RWPE1 (cell line): ENCODE data around the gene PUDP.

Experiments
- CTCF ChIA-PET: fragments of 350-600 bp; sonication (Branson Sonifier 250); formaldehyde crosslinking; extraction: SDS; loops from one replicate; lab custom pipeline; 2021; lab: Yijun Ruan, JAX
- POLR2A ChIA-PET: fragments of 400-600 bp; formaldehyde crosslinking; extraction: SDS; loops from one replicate; lab custom pipeline; 2020; ENCODE audit warnings: antibody characterized with exemption; ENCODE audit not compliant: low non-redundant PET; lab: Yijun Ruan, JAX
- DNase-seq: peaks from one replicate; pipeline ENCODE4 v3.0.0; 2012; ENCODE audit warnings: low spot score
- H3K27ac ChIP-seq: fragments of 450-650 bp; 2 replicates; pipeline ENCODE4 v1.5.1; 2017
- TF ChIP-seq, protein P1 (sequence below): fragments of 450-650 bp; conservative IDR thresholded peaks from 2 replicates; pipeline ENCODE4 v1.5.1; 2017; ENCODE audit warnings: low read depth, mild to moderate bottlenecking

PUDP gene

DNA sequence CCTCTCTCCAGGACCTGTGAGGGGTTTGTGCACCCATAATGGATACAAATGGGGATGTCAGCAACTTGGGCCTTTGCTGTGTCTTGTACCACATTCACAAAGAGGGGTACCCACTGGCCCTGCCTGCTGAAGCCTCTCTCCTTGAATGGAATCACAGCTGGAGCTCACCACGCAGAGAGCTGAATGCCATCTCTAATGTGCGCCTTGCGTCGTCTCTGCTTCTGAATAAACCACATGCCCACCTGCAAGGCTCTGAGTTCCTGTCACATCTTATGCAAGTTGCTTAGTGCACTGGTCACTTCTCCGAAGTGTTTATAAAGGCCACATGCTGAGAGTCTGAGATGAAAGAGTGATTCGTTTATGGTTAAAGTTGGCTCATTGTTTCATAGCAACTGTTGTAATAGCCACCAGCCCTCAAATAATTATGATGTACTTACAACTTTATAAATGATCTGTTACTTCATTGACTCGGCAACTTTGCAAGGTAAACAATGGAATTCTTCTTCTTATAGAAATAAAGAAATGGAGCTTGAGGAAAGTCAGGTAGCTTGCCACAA is 6.2 kb upstream of the PUDP start:
- DNase-seq, result no peak
- no peak overlapping the region for H3K27ac ChIP-seq
- POLR2A ChIA-PET, result interaction anchor here (0.6 kb wide), 1 partner anchor 1067 kb away, joined by 3 read pairs; no protein-coding TSS in a partner anchor
- CTCF ChIA-PET, result interaction anchor here (0.6 kb wide), 1 partner anchor 592 kb away, joined by 3 read pairs; no protein-coding TSS in a partner anchor
- TF ChIP-seq, protein P1, sequence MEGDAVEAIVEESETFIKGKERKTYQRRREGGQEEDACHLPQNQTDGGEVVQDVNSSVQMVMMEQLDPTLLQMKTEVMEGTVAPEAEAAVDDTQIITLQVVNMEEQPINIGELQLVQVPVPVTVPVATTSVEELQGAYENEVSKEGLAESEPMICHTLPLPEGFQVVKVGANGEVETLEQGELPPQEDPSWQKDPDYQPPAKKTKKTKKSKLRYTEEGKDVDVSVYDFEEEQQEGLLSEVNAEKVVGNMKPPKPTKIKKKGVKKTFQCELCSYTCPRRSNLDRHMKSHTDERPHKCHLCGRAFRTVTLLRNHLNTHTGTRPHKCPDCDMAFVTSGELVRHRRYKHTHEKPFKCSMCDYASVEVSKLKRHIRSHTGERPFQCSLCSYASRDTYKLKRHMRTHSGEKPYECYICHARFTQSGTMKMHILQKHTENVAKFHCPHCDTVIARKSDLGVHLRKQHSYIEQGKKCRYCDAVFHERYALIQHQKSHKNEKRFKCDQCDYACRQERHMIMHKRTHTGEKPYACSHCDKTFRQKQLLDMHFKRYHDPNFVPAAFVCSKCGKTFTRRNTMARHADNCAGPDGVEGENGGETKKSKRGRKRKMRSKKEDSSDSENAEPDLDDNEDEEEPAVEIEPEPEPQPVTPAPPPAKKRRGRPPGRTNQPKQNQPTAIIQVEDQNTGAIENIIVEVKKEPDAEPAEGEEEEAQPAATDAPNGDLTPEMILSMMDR, result no peak

DNA sequence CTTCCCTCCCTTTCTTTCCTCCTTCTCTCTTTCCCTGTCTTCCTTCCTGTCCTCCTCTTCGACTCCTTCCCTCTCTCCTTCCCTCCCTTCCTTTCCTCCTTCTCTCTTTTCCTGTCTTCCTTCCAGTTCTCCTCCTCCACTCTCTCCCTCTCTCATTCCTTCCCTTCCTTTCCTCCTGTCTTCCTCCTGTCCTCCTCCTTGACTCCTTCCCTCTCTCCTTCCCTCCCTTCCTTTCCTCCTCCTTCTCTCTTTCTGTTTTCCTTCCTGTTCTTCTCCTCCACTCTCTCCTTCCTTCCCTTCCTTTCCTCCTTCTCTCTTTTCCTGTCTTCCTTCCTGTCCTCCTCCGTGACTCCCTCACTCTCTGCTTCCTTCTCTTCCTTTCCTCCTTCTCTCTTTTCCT is 5.3 kb upstream of the PUDP start:
- CTCF ChIA-PET, result no interaction called here
- TF ChIP-seq, protein P1, result no peak
- DNase-seq, result no peak
- POLR2A ChIA-PET, result no interaction called here
- no peak overlapping the region for H3K27ac ChIP-seq

DNA sequence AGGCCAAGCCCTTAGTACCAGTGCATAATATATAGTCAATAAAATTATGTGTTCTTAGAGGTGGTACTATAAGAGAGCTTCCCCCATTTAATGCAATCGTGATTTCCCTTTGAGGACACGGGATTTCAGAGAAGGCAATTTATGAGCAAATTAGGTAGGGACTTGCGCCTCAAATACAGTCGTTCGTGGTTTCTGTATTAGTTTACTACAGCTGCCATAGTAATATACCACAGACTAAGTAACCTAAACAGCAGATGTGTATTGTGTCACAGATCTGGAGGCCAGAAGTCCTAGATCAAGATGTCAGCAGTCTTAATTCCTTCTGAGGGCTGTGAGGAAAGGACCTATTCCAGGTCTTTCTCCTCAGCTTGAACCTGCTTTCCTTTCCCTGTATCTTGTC is 1.5 kb upstream of the PUDP start:
- POLR2A ChIA-PET, result no interaction called here
- DNase-seq, result no peak
- TF ChIP-seq, protein P1, result no peak
- CTCF ChIA-PET, result no interaction called here
- H3K27ac ChIP-seq, result no peak overlapping the region

DNA sequence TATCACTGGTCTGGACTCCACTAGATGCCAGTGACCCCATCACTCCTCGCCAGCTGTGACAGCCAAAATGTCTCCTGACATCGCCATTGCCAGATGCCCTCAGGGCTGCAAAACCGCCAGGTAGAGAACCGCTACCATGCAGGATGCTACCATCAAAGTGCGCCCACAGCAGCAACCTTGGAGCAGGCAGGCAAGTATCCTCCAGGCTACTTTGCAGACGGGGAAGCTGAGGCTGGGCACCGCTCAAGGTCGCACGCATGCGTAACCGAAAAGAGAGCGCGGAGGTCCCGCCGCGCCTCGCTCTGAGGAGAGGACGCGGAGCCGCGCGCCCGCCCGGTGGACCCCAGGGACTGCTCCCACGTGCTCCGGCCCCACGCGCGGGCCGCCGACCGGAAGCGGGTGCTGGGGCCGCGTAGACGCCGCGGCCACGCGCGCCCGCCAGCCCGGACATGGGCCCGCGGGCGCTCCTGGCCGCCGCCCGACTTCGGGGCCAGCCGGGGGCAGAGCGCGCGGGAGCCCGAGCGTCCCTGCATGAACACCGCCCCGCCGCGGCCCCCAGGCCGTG is 458 bp downstream of the PUDP start, which contains the start of gene STS:
STS (plus strand) TSS at position 300 of the 565 bp plus-strand sequence. CDS start 105,488 bp downstream, outside the sequence.
- DNase-seq, result no peak
- CTCF ChIA-PET, result interaction anchor here (0.7 kb wide), 1 partner anchor 101 kb away, joined by 3 read pairs; no protein-coding TSS in a partner anchor
- POLR2A ChIA-PET, result no interaction called here
- TF ChIP-seq, protein P1, result no peak
- H3K27ac ChIP-seq, result peak within 1 kb of the TSS; percentile 79

DNA sequence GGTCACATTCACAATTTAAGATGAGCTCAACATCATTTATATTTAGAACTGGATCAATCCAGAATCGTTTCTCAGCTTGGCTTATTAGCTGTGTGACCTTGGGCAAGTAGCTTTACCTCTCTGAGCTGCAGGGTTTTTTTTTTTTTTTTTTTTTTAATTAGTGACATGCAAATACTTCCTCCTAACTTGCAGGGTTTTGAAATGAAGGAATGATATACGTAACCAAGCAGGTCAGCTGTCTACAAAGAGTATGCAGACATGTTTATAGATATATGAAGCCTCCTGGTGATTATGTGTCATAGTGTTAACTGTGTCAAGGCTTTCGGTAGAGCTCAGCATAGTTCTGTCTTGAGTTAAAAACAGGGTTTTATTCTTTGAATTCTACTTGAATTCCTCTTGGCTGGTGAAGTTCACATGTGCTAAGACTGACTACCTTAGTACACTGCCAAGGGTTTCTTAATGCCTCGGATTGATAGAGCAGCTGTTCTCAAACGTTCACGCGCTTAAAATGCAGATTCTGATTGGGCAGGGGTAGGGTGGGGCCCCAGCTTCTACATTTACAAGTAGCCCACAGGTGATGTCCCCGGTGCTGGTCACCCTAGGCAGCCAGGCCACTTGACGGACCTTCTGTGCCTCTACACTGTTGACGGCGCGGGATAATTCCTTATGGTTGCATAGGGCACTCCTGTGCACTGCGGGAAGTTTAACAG is 1.1 kb downstream of the PUDP start:
- TF ChIP-seq, protein P1, result no peak
- H3K27ac ChIP-seq, result peak overlapping the region; percentile 79
- ChIA-PET POLR2A (no interaction called here), CTCF (interaction anchor here (0.6 kb wide), 1 partner anchor 14 kb away, joined by 3 read pairs; no protein-coding TSS in a partner anchor)
- no peak for DNase-seq

DNA sequence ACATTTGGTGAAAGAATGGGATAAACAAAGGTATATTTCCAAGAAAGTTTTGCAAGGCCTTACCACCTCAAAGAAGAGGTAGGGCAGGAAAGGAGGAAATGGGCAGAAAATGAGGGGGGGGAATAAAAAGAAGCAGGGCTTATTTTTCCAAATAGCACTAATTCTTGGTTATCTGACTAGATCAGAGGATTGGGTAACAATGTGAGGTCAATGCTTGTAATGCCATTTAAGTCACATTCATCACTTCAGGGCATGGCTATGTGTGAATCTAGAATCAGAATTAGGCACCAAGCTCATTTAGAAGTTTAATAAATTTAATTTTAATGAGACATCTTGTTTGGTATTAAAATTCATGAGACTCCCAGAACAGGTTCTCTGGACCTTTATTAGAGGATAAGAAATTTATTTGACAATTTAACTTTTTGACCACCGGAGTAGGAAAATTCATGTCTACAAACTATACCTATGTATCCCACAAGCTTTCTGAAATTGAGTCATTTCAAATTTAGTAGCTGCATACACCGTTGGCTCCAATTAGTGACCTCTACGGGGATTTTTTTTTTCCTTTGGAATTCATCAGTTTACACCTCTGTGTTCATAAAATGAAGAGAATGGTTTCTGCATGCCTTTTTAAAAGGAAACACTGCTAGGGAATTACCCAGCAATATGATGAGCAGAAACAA is 1.8 kb downstream of the PUDP start:
- ChIA-PET CTCF (interaction anchor here (0.6 kb wide), 1 partner anchor 13 kb away, joined by 3 read pairs; no protein-coding TSS in a partner anchor), POLR2A (no interaction called here)
- TF ChIP-seq, protein P1, result no peak
- no peak overlapping the region for H3K27ac ChIP-seq
- no peak for DNase-seq
